ENCODE data around the gene RAD9A. TPM values are rescaled to one million over a fixed set of nuclear protein-coding genes. Genes with fewer than 3 reads are reported as not detected.

RAD9A gene
- total and polyA plus RNA-seq, 9 of the 15 experiments (the other 6 are each of a cell fraction or from before 2014, with no cell fraction given): 1.4 to 41.2 (median 16.1) TPM

DNA sequence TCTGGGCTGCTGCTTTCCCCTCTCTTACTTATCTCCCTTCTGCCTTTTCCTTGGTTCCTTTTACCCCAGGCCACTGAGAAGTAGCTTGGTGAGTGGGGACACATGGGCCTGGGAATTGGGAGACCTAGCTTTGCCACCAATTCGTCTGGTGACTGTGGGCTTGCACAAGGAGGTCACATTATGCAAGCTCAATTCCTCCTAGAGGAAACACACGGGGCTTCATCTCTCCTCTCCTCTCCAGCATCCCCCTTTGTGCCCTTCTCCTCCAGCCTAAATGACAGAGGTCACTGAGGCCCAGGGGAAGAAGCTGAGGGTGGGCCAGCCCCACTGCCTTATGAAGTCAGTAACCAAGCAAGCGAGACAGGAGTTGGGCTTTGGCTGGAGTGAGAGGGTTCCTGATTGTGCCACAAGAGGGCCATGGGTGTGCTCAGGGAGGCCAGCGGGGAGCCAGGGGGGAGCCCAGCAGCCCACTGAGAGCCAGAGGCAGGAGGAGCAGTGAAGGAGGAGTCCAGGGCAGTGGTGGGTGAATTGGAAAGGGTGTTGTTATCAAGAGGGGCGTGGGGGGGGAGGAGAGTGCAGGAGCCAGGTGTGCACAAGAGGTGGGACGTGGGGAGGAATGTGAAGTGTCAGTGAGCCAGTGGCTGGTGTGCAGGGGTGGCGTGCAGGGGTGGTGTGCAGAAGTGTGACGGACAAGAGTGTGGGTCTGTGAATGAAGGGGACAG, 20.4 kb upstream of the RAD9A start (continued):
- TF ChIP-seq, protein P1, sequence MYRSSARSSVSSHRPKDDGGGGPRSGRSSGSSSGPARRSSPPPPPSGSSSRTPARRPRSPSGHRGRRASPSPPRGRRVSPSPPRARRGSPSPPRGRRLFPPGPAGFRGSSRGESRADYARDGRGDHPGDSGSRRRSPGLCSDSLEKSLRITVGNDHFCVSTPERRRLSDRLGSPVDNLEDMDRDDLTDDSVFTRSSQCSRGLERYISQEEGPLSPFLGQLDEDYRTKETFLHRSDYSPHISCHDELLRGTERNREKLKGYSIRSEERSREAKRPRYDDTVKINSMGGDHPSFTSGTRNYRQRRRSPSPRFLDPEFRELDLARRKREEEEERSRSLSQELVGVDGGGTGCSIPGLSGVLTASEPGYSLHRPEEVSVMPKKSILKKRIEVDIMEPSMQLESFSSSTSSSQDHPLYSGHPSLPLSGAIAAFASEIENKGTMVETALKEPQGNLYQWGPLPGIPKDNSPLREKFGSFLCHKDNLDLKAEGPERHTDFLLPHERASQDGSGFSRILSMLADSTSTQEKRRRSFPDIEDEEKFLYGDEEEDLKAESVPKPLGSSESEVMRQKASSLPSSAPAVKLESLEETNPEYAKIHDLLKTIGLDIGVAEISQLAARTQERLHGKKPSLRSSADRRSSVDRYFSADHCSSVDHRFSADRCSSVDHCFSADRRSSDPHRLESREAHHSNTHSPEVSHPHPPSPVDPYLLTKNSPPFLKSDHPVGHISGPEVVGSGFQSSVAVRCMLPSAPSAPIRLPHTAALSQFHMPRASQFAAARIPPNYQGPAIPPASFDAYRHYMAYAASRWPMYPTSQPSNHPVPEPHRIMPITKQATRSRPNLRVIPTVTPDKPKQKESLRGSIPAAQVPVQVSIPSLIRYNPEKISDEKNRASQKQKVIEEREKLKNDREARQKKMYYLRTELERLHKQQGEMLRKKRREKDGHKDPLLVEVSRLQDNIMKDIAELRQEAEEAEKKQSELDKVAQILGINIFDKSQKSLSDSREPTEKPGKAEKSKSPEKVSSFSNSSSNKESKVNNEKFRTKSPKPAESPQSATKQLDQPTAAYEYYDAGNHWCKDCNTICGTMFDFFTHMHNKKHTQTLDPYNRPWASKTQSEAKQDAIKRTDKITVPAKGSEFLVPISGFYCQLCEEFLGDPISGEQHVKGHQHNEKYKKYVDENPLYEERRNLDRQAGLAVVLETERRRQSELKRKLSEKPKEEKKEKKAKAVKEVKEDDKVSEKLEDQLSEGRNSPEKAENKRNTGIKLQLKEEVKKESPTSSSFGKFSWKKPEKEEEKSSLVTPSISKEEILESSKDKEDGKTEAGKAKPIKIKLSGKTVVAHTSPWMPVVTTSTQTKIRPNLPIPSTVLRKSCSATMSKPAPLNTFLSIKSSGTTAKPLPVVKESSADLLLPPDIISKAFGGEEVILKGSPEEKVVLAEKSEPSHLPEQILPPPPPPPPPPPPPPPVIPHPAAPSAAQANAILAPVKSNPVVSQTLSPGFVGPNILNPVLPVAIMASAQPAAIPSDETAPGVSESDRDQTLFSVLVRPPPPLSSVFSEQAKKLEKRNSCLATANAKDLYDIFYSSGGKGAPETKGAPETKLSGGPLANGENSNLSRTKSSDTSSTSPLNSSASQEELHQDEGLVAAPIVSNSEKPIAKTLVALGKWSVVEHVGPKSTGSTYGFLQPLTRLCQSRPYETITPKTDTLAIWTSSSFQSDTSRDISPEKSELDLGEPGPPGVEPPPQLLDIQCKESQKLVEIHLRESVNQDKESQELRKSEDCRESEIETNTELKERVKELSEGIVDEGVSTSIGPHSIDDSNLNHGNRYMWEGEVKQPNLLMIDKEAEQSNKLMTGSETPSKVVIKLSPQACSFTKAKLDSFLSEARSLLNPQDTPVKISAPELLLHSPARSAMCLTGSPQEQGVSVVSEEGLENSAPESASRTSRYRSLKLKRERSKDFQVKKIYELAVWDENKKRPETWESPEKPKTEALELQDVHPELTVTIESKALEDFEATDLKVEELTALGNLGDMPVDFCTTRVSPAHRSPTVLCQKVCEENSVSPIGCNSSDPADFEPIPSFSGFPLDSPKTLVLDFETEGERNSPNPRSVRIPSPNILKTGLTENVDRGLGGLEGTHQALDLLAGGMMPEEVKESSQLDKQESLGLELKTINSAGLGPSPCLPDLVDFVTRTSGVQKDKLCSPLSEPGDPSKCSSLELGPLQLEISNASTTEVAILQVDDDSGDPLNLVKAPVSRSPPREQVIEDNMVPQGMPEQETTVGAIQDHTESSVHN (IDR thresholded peaks at IDR 0.05; ENCODE audit: borderline replicate concordance in 1 of 2, low read depth in 1 of 2): no peak
- TF ChIP-seq, protein P2, sequence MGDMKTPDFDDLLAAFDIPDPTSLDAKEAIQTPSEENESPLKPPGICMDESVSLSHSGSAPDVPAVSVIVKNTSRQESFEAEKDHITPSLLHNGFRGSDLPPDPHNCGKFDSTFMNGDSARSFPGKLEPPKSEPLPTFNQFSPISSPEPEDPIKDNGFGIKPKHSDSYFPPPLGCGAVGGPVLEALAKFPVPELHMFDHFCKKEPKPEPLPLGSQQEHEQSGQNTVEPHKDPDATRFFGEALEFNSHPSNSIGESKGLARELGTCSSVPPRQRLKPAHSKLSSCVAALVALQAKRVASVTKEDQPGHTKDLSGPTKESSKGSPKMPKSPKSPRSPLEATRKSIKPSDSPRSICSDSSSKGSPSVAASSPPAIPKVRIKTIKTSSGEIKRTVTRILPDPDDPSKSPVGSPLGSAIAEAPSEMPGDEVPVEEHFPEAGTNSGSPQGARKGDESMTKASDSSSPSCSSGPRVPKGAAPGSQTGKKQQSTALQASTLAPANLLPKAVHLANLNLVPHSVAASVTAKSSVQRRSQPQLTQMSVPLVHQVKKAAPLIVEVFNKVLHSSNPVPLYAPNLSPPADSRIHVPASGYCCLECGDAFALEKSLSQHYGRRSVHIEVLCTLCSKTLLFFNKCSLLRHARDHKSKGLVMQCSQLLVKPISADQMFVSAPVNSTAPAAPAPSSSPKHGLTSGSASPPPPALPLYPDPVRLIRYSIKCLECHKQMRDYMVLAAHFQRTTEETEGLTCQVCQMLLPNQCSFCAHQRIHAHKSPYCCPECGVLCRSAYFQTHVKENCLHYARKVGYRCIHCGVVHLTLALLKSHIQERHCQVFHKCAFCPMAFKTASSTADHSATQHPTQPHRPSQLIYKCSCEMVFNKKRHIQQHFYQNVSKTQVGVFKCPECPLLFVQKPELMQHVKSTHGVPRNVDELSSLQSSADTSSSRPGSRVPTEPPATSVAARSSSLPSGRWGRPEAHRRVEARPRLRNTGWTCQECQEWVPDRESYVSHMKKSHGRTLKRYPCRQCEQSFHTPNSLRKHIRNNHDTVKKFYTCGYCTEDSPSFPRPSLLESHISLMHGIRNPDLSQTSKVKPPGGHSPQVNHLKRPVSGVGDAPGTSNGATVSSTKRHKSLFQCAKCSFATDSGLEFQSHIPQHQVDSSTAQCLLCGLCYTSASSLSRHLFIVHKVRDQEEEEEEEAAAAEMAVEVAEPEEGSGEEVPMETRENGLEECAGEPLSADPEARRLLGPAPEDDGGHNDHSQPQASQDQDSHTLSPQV (IDR thresholded peaks at IDR 0.05): 0 out of 2 replicates have a peak, but pooled peaks have one; percentile 34
- TF ChIP-seq CBFA2T2 (conservative IDR thresholded peaks at IDR 0.05) (no peak), NR1H2 (CRISPR knock-in tag; IDR thresholded peaks at IDR 0.05) (no peak), STAT5B (CRISPR knock-in tag; IDR thresholded peaks at IDR 0.05) (no peak), HNRNPH1 (optimal IDR thresholded peaks at IDR 0.05; ENCODE audit: low read depth, low read length) (no peak), RFX5 (IDR thresholded peaks at IDR 0.05; ENCODE audit: low read depth, low read length) (no peak), HOXB6 (CRISPR knock-in tag; IDR thresholded peaks at IDR 0.05; ENCODE audit: borderline replicate concordance) (no peak), HCFC1 (IDR thresholded peaks at IDR 0.05; ENCODE audit: low read depth, low read length) (no peak), PPARD (CRISPR knock-in tag; IDR thresholded peaks at IDR 0.05) (no peak), LCOR (CRISPR knock-in tag; IDR thresholded peaks at IDR 0.05) (no peak)
- TF ChIP-seq, protein P3, sequence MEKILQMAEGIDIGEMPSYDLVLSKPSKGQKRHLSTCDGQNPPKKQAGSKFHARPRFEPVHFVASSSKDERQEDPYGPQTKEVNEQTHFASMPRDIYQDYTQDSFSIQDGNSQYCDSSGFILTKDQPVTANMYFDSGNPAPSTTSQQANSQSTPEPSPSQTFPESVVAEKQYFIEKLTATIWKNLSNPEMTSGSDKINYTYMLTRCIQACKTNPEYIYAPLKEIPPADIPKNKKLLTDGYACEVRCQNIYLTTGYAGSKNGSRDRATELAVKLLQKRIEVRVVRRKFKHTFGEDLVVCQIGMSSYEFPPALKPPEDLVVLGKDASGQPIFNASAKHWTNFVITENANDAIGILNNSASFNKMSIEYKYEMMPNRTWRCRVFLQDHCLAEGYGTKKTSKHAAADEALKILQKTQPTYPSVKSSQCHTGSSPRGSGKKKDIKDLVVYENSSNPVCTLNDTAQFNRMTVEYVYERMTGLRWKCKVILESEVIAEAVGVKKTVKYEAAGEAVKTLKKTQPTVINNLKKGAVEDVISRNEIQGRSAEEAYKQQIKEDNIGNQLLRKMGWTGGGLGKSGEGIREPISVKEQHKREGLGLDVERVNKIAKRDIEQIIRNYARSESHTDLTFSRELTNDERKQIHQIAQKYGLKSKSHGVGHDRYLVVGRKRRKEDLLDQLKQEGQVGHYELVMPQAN (IDR thresholded peaks at IDR 0.05; ENCODE audit: borderline replicate concordance): peak; percentile 52; the same call in 1 of the 2 replicates
